ENCODE data around the gene PID1.

PID1 gene

GRCh38 chr2:229126066-229126465 is 145.0 kb downstream of the PID1 start:
- no peak overlapping the region for H3K4me3 ChIP-seq (replicated peaks; ENCODE audit: low read depth, low read length)
- DNase-seq (ENCODE audit: low read depth) = no peak
- TF ChIP-seq CTCF (IDR thresholded peaks at IDR 0.05; ENCODE audit: low read length, missing control alignments) = no peak

- no peak overlapping the region for H3K4me3 ChIP-seq (replicated peaks; ENCODE audit: low read depth, low read length)
- no peak for DNase-seq (ENCODE audit: low read depth)
- no peak for TF ChIP-seq CTCF (IDR thresholded peaks at IDR 0.05; ENCODE audit: low read length, missing control alignments)
Observed at GRCh38 chr2:229124136-229124535, 147.0 kb downstream of the PID1 start.

GRCh38 chr2:229118927-229119326 is 152.2 kb downstream of the PID1 start:
- no peak overlapping the region for H3K4me3 ChIP-seq (replicated peaks; ENCODE audit: low read depth, low read length)
- TF ChIP-seq CTCF (IDR thresholded peaks at IDR 0.05; ENCODE audit: low read length, missing control alignments) = no peak
- no peak for DNase-seq (ENCODE audit: low read depth)

GRCh38 chr2:229118336-229118735 is 152.8 kb downstream of the PID1 start:
- no peak overlapping the region for H3K4me3 ChIP-seq (replicated peaks; ENCODE audit: low read depth, low read length)
- DNase-seq (ENCODE audit: low read depth) = peak; percentile 39
- TF ChIP-seq CTCF (IDR thresholded peaks at IDR 0.05; ENCODE audit: low read length, missing control alignments) = no peak

GRCh38 chr2:229111744-229112143 is 159.3 kb downstream of the PID1 start:
- DNase-seq (ENCODE audit: low read depth) = no peak
- no peak overlapping the region for H3K4me3 ChIP-seq (replicated peaks; ENCODE audit: low read depth, low read length)
- no peak for TF ChIP-seq CTCF (IDR thresholded peaks at IDR 0.05; ENCODE audit: low read length, missing control alignments)

GRCh38 chr2:229109195-229109594 is 161.9 kb downstream of the PID1 start:
- no peak overlapping the region for H3K4me3 ChIP-seq (replicated peaks; ENCODE audit: low read depth, low read length)
- no peak for TF ChIP-seq CTCF (IDR thresholded peaks at IDR 0.05; ENCODE audit: low read length, missing control alignments)
- DNase-seq (ENCODE audit: low read depth) = no peak

GRCh38 chr2:229107601-229108000 is 163.5 kb downstream of the PID1 start:
- no peak for TF ChIP-seq CTCF (IDR thresholded peaks at IDR 0.05; ENCODE audit: low read length, missing control alignments)
- no peak for DNase-seq (ENCODE audit: low read depth)
- no peak overlapping the region for H3K4me3 ChIP-seq (replicated peaks; ENCODE audit: low read depth, low read length)

Measured in fibroblast of pulmonary artery (primary cell).